Mucosa of stomach (tissue), 1 donor: ENCODE data around the gene NSG1.
"Not testable (repeated sequence)": the region's sequence is repeated elsewhere in the genome, so short reads cannot be mapped to it uniquely, and the experiment has no call there.

Source experiments
- H3K27me3 ChIP-seq: one replicate; pipeline ENCODE4 v1.7.0; 2013; ENCODE audit warnings: mild to moderate bottlenecking, low read length; ENCODE audit not compliant: control insufficient read depth, insufficient read depth
- H3K36me3 ChIP-seq: one replicate; pipeline ENCODE4 v1.7.0; 2013; ENCODE audit warnings: low read length; ENCODE audit not compliant: control insufficient read depth, insufficient read depth
- H3K4me1 ChIP-seq: one replicate; pipeline ENCODE4 v1.7.0; 2013; ENCODE audit warnings: mild to moderate bottlenecking, low read length; ENCODE audit not compliant: control insufficient read depth, insufficient read depth
- H3K4me3 ChIP-seq: one replicate; pipeline ENCODE4 v1.7.0; 2013; ENCODE audit warnings: low read length
- H3K9ac ChIP-seq: one replicate; pipeline ENCODE4 v1.7.0; 2013; ENCODE audit warnings: mild to moderate bottlenecking, low read length, moderate library complexity
- H3K9me3 ChIP-seq: one replicate; pipeline ENCODE4 v1.7.0; 2013; ENCODE audit warnings: mild to moderate bottlenecking, low read length, moderate library complexity; ENCODE audit not compliant: control insufficient read depth
- donor health status: Pancreatic carcinoma.

Gene NSG1

GRCh38 chr4:4459181-4459580 lies 72.3 kb downstream of the NSG1 start:
- peaks cover 5% of the 10 kb centered on the region for H3K36me3 ChIP-seq
- H3K4me1 ChIP-seq = no peaks in the 10 kb centered on the region
- no peak overlapping the region for H3K9ac ChIP-seq

GRCh38 chr4:4460759-4461158 lies 73.9 kb downstream of the NSG1 start:
- H3K27me3 ChIP-seq = no peaks in the 10 kb centered on the region
- no peak overlapping the region for H3K4me3 ChIP-seq
- no peak overlapping the region for H3K9ac ChIP-seq
- no peaks in the 10 kb centered on the region for H3K4me1 ChIP-seq
- H3K9me3 ChIP-seq = no peaks in the 10 kb centered on the region
- H3K36me3 ChIP-seq = peaks cover 8% of the 10 kb centered on the region

More at GRCh38 chr4:4459181-4459580, 72.3 kb downstream of the NSG1 start:
- no peak overlapping the region for H3K4me3 ChIP-seq
- H3K9me3 ChIP-seq = no peaks in the 10 kb centered on the region
- no peaks in the 10 kb centered on the region for H3K27me3 ChIP-seq

GRCh38 chr4:4461178-4461577 lies 74.3 kb downstream of the NSG1 start:
- H3K4me1 ChIP-seq = no peaks in the 10 kb centered on the region
- no peak overlapping the region for H3K9ac ChIP-seq
- H3K27me3 ChIP-seq = no peaks in the 10 kb centered on the region
- no peak overlapping the region for H3K4me3 ChIP-seq
- H3K9me3 ChIP-seq = no peaks in the 10 kb centered on the region
- H3K36me3 ChIP-seq = peaks cover 12% of the 10 kb centered on the region

DNA sequence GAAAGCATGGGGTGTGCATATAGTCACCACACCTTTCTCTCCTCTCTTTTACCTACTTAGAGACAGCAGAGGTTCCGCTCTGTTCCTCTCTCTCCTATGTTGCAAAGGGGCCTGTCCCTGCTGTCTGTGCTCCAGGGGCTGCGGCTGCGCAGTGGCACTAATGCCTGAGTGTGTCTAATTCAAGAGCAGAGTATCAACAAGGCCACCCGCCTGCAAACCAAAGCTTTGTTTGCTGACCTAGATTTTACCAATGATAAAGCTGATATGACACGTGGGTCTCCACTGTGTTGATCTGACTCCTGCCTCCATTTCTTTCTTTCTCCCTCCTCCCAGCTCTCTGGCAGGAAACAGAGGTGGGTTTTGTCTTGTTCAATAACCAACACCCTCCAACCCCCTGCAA lies 74.9 kb downstream of the NSG1 start:
- H3K4me1 ChIP-seq = no peaks in the 10 kb centered on the region
- no peak overlapping the region for H3K9ac ChIP-seq
- no peaks in the 10 kb centered on the region for H3K9me3 ChIP-seq
- H3K27me3 ChIP-seq = no peaks in the 10 kb centered on the region
- no peak overlapping the region for H3K4me3 ChIP-seq
- peaks cover 12% of the 10 kb centered on the region for H3K36me3 ChIP-seq

DNA sequence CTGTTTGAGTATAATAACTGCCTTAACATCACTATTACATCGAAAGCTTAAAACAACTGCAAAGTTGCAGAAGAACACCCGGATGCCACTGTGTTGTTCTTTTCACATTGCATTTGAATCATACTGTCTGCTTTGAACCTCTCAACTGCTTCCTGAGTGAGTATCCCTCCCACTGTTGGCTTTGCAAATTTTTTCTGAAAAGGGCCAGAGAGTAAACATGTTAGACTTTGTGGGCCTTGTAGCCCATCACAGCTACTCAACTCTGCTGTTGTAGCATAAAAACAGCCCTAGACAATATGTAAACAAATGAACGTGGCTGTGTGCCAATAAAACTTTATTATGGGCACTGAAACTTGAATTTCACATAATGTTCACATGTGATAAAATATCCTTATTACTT lies 76.1 kb downstream of the NSG1 start:
- peaks cover 11% of the 10 kb centered on the region for H3K36me3 ChIP-seq
- no peak overlapping the region for H3K9ac ChIP-seq
- no peaks in the 10 kb centered on the region for H3K27me3 ChIP-seq
- peaks cover 5% of the 10 kb centered on the region for H3K4me1 ChIP-seq
- H3K9me3 ChIP-seq = no peaks in the 10 kb centered on the region
- H3K4me3 ChIP-seq = no peak overlapping the region

- not testable (repeated sequence) for H3K9ac ChIP-seq, H3K4me1 ChIP-seq, H3K4me3 ChIP-seq, H3K9me3 ChIP-seq, H3K27me3 ChIP-seq
- peaks cover 12% of the 10 kb centered on the region for H3K36me3 ChIP-seq
Observed at GRCh38 chr4:4465238-4465637, 78.3 kb downstream of the NSG1 start.
